ENCODE measurements around the gene BPIFA1. TPM values are rescaled to one million over a fixed set of nuclear protein-coding genes. Genes with fewer than 3 reads are reported as not detected.

The BPIFA1 gene
- total and polyA plus RNA-seq, 4 donors: not detected

GRCh38 chr20:33291830-33292355 is 56.1 kb downstream of the BPIFA1 start:
- peaks cover 0 to 2% (median 0%) of the 10 kb centered on the region in 4 donors for H3K27me3 ChIP-seq (ENCODE audit: control insufficient read depth in 4 of 4, insufficient read depth in 4 of 4, low read length in 3 of 4)
- H3K4me3 ChIP-seq (ENCODE audit: low read depth in 1 of 3, low read length in 3 of 3): no peak overlapping the region
- no peak overlapping the region for H3K9ac ChIP-seq (ENCODE audit: low read depth in 1 of 2, low read length in 2 of 2)
- DNase-seq (ENCODE audit: low spot score): peak; percentile 63
- H3K4me1 ChIP-seq (ENCODE audit: control insufficient read depth in 4 of 4, insufficient read depth in 4 of 4, low read length in 3 of 4): no peaks in the 10 kb centered on the region
- no peaks in the 10 kb centered on the region for H3K9me3 ChIP-seq (ENCODE audit: control insufficient read depth in 4 of 4, low read length in 3 of 4)
- H3K27ac ChIP-seq (ENCODE audit: low read depth in 1 of 2, low read length in 2 of 2): no peak overlapping the region
- TF ChIP-seq CTCF (IDR thresholded peaks at IDR 0.05; ENCODE audit: low read depth, low read length, missing input control): peak; percentile 76
- TF ChIP-seq GABPA (IDR thresholded peaks at IDR 0.05 in 1 of 2, conservative IDR thresholded peaks at IDR 0.05 in 1 of 2): no peak
- peak; percentile 80 to 84 for TF ChIP-seq RAD21 (IDR thresholded peaks at IDR 0.05)
- 35% methylated on average over 7 of the region's 7 CpGs for WGBS
- H3K36me3 ChIP-seq (ENCODE audit: control insufficient read depth in 4 of 4, insufficient read depth in 3 of 4, low read depth in 1 of 4, low read length in 3 of 4): no peaks in the 10 kb centered on the region

Other genes starting within 250 kb of the BPIFA1 start
- not detected for gene SUN5, start 231.6 kb upstream of the BPIFA1 start, total RNA-seq
- gene SUN5, start 231.6 kb upstream of the BPIFA1 start, polyA plus RNA-seq: not detected
- 1 to 10 TPM; 1.9 to 3.7 TPM for gene BPIFB2, start 228.3 kb upstream of the BPIFA1 start, total RNA-seq
- 1 to 10 TPM in 1 of 2 donors, under 1 TPM in 1; 0.33 to 1.0 TPM for gene BPIFB2, start 228.3 kb upstream of the BPIFA1 start, polyA plus RNA-seq
- not detected for gene BPIFB6, start 204.3 kb upstream of the BPIFA1 start, total RNA-seq
- not detected for gene BPIFB6, start 204.3 kb upstream of the BPIFA1 start, polyA plus RNA-seq
- gene BPIFB3, start 182.1 kb upstream of the BPIFA1 start, total RNA-seq: not detected
- gene BPIFB3, start 182.1 kb upstream of the BPIFA1 start, polyA plus RNA-seq: not detected
- gene BPIFB4, start 156.4 kb upstream of the BPIFA1 start, total RNA-seq: not detected
- gene BPIFB4, start 156.4 kb upstream of the BPIFA1 start, polyA plus RNA-seq: under 1 TPM in 1 of 2 donors, not detected in 1; 0.16 TPM
- gene BPIFA2, start 67.8 kb upstream of the BPIFA1 start, total RNA-seq: not detected
- gene BPIFA2, start 67.8 kb upstream of the BPIFA1 start, polyA plus RNA-seq: not detected
- not detected for gene BPIFA3, start 18.6 kb upstream of the BPIFA1 start, total RNA-seq
- gene BPIFA3, start 18.6 kb upstream of the BPIFA1 start, polyA plus RNA-seq: not detected
- under 1 TPM in 1 of 2 donors, not detected in 1; 0.08 TPM for gene BPIFB1, start 47.2 kb downstream of the BPIFA1 start, total RNA-seq
- under 1 TPM in 1 of 2 donors, not detected in 1; 0.13 TPM for gene BPIFB1, start 47.2 kb downstream of the BPIFA1 start, polyA plus RNA-seq
- 10 to 100 TPM; 15.2 to 22.1 TPM for gene CDK5RAP1, start 165.5 kb downstream of the BPIFA1 start, total RNA-seq
- gene CDK5RAP1, start 165.5 kb downstream of the BPIFA1 start, polyA plus RNA-seq: 10 to 100 TPM; 11.3 to 14.3 TPM
- gene SNTA1, start 207.8 kb downstream of the BPIFA1 start, total RNA-seq: 1 to 10 TPM; 3.8 to 9.6 TPM
- gene SNTA1, start 207.8 kb downstream of the BPIFA1 start, polyA plus RNA-seq: 1 to 10 TPM; 6.9 TPM